Hepatic stellate cell (primary cell): Measurements from ENCODE around the gene SLC29A1.

ENCODE experiments used
- DNase-seq: peaks from one replicate; pipeline ENCODE4 v3.0.0; 2011; ENCODE audit warnings: low spot score

SLC29A1 gene

DNA sequence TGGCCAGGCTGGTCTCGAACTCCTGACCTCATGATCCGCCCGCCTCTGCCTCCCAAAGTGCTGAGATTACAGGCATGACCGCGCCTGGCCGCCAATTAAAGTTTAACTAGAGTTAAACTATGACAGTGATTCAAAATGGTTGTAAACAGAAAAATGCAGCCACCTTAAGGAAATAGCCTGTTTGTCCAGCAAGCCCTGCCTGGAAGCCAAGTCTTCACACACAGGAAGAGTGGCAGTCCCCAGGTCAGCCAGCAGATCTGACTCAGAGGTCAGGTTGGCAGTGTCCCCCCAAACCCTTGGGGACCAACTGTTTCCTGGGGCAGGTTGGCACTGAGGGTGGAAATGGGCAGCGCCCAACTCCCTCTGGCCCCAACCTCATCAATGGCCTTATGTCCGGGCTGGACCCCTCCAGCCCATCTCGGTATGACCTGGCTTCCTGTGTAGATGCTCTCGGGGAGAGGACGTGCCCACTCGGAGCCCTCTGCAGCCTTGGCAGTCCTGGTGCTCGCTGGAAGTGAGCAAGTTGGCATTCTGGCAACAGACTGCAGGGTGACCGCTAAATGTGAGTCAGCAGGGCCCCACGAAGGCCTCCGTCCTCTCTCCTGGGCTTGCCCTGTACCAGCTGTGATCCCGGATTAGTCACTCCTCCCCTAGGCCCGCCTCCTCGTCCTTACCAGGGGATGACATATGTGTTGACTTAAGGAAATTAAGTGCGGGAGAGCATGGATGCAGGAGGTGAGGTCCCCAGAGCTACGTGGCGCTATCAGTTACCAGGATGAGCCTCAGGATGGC, 13.8 kb downstream of the SLC29A1 start:
- DNase-seq = peak; percentile 98

DNA sequence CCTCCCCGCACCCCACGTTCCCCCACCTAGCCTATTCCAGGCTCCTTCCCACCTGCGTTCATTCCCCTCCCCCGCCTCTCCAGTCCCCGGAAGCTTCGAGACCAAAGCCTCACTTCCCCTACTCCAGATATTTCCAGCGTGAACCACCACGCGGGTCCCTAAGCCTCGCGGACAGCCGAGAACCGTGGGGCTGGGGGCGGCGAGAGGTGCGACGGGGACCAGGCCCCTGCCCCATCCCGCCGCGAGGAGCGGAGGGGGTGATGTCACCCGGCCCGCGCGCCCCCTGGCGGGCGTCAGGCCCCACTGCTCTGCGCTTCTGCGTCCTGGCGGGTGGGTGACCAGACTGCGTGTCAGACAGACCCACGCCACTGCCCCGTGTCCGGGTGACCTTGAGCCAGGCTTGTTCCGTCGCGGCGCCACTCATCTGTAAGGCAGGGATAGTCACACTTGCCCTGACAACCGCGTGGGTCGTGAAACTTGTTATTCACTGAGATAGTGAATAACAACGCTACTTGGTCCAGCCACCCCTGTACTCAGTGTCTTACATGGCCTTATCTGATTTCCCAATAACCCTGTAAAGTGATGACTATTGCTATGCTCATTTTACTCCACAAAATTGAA, 14.5 kb downstream of the SLC29A1 start:
- DNase-seq = peak; percentile 87

DNA sequence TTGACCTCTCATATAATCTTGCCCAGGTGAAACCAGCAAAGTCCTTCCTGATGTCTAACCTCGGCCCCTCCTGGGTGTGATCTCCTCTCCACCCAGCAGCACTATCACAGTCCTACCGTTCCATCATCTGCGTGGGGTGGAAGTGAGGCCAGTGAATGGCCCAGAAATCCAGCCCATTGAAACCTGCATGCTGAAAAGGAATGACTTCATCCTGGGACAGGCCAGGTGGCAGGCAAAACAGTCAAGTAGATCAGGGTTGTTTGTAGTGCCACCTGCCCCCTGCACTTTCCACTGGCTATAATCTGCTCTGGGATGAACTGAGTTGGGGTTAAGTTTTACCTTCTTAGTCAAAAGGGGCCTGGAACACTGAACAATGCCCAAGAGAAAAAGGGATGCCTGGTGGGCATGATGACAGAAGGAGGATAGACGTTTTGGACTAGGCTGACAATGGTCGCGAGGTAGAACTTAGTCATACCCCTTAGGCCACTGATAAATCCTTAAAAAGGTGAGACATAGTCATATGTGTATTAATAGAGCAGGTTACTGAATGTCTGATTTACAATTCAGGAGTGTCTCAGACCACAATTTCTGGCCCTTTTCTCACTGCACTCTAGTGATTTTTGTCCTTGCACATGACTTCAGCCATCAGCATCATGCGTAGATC, 15.4 kb downstream of the SLC29A1 start:
- DNase-seq = no peak

DNA sequence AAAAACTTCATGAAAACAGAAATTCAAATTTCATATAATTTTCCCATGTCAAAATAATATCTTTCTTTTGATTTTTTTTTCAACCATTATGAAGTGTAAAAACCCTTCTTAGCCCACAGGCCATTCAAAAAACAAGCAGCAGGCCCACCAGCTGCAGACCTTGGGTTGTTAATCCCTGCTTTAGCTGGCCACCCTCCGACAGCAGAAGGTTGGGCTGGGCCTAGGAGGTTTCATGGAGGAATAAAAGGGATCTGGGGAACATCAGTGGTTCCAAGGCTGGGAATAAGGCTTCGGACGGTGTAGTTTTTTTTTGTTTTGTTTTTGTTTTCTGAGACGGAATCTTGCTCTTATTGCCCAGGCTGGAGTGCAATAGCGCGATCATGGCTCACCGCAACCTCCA, 19.9 kb downstream of the SLC29A1 start:
- no peak for DNase-seq

DNA sequence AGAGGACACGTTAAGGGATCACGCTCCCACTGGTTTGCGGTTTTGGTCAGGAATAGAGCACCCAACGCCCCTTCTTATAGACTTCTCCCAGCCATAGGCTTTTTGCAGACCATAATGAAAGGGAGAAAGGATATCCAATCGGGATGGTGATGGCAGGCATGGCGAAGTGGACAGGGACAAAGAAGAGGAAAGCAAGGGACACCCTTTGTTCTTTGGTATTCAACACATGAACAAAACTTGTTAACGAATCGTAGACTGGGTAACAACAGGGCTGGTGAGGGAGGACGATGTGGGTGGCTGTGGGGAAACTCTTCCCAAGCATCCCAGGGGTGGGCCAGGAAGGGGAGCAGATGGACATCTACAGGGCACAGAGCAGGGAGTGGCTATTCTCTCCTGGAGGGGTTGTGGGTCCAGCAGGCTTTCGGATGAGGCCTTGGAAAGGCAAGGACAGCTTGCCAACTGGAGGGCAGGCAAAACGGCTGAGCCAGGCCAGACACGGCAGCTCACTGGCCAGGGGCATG, 22.1 kb downstream of the SLC29A1 start:
- no peak for DNase-seq

DNA sequence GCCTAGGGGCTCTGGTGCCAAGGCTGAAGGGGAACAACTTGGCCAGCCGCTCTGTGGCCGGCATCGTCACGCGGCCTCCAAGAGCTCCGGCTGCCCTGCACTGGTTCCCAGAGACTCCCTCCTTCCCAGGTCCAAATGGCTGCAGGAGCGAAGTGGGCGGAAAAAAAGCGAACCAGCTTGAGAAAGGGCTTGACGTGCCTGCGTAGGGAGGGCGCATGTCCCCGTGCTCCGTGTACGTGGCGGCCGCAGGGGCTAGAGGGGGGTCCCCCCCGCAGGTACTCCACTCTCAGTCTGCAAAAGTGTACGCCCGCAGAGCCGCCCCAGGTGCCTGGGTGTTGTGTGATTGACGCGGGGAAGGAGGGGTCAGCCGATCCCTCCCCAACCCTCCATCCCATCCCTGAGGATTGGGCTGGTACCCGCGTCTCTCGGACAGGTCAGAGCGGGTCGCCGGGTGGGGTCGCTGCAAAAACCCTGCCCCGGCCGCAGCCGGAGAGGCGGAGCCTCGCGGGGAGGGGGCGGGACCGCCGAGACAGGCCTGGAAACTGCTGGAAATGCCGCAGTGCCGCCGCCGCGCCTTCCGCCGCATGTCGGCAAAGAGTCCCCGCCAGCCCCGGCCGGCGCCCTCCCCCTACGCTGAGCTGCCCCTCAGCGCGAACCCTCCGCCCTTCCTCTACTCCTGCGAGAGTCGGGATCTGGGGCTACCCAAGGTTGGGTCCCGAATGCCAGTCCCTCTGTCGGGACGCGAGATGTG, 22.7 kb downstream of the SLC29A1 start:
- peak; percentile 78 for DNase-seq

DNA sequence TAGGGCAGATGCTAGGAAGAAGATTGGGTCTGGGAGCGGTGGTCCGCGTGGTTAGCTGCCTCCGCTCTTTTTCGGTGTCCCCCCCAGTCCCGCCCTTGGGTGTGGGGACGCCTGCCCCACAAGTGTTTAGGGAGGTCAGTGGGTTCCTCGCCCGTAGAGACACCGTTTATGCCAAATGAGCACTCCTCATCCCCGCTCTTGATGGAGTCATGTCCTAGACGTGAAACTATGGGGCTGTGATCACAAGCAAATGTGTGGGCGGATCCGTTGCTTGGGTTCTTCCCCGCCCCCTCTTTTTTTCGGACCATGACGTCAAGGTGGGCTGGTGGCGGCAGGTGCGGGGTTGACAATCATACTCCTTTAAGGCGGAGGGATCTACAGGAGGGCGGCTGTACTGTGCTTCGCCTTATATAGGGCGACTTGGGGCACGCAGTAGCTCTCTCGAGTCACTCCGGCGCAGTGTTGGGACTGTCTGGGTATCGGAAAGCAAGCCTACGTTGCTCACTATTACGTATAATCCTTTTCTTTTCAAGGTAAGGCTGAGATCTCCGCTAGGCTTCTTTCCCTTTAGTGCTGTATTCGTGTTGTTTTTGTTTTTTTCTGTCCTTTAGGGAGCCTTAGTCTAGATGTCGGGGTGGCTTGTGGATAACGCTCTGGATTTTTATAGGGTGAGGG, 23.4 kb downstream of the SLC29A1 start, which contains the start of gene HSP90AB1:
HSP90AB1 (plus strand) TSS at position 439 of the 675 bp plus-strand sequence. CDS start 1,529 bp downstream, outside the sequence.
- peak; percentile 96 for DNase-seq

DNA sequence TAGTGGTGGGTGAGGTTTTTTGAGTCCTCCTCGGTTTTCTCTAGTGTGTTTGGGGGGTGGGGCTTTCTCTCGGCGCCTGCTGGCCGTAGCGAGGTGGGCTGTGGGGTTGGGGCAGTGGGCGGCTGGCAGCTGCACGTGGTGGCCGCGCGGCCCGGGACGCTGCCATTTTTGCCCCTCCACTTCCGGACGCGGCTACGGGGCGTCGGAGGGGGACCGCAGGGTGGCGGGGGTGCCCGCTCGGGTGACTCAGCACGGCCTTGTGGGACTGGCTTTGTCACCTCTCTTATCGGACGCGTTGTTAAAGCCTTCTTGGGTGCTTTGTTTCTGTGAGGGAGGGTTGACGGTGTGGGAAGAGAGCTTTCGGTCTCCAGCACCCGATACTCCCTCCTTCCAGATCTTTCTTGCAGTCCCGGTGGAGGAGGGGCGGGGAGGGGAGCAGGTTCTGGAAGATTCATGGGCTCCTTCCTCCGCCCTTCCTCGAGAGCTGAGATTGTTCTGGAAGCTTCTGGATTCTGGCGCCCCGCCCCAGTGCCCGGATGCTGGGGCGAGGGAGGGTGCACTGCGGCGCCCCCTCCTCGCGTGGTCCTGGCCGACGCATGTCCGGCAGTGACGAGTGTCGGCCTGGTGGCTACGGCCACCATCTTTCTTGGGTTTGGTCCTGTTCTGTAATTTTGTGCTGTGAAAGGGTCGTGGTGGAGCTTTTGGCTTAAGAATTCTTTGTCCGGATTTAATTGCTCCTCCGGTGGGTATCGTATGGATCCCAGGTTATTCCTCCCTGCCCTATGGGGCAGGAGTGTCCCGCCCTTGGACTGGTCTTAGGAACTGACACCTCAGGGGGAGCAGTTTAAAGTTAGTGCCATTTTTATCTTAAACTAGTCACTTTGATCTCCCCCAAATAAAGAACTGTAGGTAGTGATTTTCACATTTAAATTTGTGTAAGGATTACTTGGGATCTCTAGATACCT, 24.2 kb downstream of the SLC29A1 start:
- peak; percentile 59 for DNase-seq

DNA sequence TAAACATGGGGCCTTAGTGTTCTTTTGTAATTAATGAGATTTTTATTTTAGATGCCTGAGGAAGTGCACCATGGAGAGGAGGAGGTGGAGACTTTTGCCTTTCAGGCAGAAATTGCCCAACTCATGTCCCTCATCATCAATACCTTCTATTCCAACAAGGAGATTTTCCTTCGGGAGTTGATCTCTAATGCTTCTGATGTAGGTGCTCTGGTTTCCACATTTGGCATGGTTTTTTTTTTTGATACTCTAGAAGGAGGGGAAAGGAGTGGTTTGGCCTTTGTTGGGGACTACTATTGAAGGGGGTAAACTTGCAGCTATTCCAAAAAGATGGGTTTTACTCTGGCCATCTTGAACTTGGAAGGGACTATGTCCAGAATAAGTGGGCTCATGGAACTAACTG, 25.2 kb downstream of the SLC29A1 start:
- DNase-seq = no peak

DNA sequence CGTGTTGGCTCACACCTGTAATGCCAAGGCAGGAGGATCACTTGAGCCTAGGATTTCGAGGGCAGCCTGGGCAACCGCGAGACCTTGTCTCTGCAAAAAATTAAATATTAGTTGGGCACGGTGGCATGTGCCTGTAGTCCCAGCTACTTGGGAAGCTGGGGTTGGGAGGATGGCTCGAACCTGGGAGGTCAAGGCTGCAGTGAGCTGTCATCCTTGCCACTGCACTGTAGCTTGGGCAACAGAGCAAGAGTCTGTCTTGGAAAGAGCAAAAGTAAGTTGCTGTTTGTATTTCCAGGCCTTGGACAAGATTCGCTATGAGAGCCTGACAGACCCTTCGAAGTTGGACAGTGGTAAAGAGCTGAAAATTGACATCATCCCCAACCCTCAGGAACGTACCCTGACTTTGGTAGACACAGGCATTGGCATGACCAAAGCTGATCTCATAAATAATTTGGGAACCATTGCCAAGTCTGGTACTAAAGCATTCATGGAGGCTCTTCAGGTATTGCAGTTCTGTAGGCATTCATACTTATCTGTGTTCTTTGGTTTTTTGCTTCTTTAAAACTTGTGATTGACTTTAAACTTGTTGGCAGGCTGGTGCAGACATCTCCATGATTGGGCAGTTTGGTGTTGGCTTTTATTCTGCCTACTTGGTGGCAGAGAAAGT, 25.8 kb downstream of the SLC29A1 start:
- DNase-seq = no peak

DNA sequence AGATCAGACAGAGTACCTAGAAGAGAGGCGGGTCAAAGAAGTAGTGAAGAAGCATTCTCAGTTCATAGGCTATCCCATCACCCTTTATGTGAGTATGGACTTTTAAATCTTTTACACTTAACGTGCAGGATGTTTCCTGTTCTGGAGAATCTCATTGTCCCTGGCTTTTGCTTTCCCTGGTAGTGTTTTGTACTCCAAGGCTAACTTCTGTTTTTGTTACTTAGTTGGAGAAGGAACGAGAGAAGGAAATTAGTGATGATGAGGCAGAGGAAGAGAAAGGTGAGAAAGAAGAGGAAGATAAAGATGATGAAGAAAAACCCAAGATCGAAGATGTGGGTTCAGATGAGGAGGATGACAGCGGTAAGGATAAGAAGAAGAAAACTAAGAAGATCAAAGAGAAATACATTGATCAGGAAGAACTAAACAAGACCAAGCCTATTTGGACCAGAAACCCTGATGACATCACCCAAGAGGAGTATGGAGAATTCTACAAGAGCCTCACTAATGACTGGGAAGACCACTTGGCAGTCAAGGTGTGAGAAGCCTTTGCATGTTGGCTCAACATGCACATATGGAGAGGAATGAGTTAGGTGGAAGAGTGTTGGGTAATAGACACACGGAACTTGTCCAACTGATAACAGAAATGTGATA, 26.8 kb downstream of the SLC29A1 start:
- DNase-seq = no peak

DNA sequence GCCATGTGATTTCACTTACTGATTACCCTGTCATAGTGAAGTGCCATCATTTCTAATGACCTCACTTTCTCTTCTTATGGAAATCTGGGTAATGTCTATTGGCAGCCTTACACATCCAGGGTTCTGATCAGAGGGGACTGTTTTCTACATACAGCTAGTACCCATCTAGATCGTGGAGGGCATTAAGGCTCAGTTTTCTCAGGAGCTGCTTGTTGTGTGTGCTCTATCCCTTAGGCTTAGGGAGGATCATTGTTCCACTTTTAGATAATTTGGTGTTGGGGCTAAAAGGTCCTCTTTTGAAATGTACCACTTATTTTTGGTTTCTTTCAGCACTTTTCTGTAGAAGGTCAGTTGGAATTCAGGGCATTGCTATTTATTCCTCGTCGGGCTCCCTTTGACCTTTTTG, 27.3 kb downstream of the SLC29A1 start:
- no peak for DNase-seq

DNA sequence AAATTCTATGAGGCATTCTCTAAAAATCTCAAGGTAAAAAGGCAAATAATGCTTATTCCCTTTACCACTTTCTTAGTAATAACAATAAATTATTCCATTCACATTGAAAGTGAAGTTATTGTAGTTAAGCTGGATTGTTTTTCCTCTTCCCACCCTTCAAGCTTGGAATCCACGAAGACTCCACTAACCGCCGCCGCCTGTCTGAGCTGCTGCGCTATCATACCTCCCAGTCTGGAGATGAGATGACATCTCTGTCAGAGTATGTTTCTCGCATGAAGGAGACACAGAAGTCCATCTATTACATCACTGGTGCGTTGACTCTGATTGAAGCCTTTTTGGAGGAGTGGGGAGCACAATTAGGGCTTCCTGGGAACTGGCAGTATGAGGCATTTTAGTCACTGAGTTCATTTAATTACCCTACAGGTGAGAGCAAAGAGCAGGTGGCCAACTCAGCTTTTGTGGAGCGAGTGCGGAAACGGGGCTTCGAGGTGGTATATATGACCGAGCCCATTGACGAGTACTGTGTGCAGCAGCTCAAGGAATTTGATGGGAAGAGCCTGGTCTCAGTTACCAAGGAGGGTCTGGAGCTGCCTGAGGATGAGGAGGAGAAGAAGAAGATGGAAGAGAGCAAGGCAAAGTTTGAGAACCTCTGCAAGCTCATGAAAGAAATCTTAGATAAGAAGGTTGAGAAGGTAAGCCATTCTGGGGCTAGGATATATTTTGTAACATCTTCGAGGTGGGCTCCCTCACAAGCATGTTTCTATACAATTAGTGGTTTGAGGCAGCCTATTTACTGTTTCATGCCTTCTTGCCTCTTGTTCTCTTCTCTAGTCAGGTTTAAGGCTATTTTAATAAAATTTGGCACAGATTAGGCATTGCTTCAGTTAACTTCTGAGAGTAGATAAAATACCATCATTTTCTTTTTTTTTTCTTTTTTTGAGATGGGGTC, 28.5 kb downstream of the SLC29A1 start:
- no peak for DNase-seq

DNA sequence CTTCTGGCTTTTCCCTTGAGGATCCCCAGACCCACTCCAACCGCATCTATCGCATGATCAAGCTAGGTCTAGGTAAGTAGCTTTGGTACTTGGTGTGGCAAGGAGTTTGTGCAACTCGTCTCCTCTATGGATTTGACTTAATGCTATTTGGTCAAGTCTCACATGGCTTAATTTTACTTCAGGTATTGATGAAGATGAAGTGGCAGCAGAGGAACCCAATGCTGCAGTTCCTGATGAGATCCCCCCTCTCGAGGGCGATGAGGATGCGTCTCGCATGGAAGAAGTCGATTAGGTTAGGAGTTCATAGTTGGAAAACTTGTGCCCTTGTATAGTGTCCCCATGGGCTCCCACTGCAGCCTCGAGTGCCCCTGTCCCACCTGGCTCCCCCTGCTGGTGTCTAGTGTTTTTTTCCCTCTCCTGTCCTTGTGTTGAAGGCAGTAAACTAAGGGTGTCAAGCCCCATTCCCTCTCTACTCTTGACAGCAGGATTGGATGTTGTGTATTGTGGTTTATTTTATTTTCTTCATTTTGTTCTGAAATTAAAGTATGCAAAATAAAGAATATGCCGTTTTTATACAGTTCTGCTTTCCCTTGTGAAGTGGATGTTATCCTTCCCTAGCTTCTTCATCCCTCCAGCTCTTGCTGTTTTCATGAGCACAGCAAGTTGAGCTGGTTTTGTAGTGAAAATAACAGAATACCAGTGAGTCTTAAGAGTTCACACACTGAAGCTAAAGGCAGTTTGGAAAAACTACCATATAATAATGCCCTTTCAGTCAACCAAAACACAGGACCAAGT, 30.1 kb downstream of the SLC29A1 start:
- DNase-seq = no peak

DNA sequence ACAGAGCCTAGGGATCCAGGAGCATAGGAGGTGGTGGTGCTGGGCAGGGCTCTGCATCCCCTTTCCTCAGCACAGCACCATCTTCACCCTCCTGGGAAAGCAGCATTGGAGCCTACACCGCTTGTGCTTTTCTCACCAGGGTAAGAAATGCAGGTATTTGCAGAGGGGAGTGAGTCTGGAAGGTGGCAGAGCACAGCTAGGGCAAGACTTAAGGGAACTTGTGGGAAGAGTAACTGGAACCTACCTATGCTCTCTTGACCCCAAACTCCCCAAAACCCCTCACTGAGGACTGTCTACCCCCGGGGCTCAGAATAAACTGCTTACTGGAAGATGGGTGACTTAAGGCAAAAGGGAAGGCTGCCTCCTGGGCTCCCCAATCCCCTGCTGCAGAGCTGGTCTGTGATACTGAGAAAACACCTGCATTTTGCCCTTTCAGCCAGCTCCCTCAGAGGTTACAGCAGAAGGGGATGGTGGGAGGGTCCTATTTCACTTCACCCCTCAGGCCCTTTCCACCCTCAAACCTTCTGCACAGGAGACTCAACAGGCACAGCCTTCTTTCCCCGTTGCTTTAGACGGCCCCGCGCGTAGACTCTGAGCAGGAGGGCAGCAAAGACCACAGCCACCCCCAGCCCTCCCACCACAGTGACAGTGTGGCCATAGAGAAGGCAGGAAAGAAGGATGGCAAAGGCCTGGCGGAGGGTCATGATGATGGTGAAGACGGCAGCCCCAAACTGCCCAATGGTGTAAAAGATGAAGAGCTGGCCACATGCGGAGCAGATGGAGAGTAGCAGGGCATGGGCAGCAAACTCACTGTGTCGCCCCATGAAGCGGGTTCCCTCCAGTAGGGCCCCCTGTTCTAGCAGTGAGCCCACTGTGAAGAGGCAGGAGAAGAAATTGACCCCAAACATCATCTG, 31.1 kb downstream of the SLC29A1 start:
- no peak for DNase-seq
